ENCODE data around the gene POLL.

- TF ChIP-seq EGR1 (IDR thresholded peaks at IDR 0.05) (no peak), TCF12 (IDR thresholded peaks at IDR 0.05; ENCODE audit: low read depth) (no peak)
Measured at GRCh38 chr10:101611096-101611905, 23.2 kb upstream of the POLL start.

All from Ishikawa (cell line).